GM23338 (cell line): ENCODE measurements around the gene ZMAT2. TPM values are rescaled to one million over a fixed set of nuclear protein-coding genes. Genes with fewer than 3 reads are reported as not detected.

Experiments used
- ATAC-seq: fragments of 200-7000 bp; cut with Tn5 transposase; 3 replicates; pipeline ENCODE4 v1.9.1; 2020
- DNase-seq: peaks from one replicate; pipeline ENCODE4 v3.0.0-alpha.2; 2015; ENCODE audit warnings: low spot score
- H2AFZ ChIP-seq: fragments of 200-600 bp; sonication (generic); 2 replicates; pipeline ENCODE4 v1.8.0; 2016; ENCODE audit warnings: antibody characterized with exemption, mild to moderate bottlenecking, moderate library complexity
- H3F3A ChIP-seq: fragments of 200-600 bp; sonication (generic); replicated peaks from 2 replicates; pipeline ENCODE4 v1.8.0; 2017; ENCODE audit warnings: antibody characterized with exemption, mixed run types, low read depth
- H3K27ac ChIP-seq: fragments of 200-600 bp; sonication (generic); 2 replicates; pipeline ENCODE4 v1.6.1; 2016; ENCODE audit warnings: low read depth
- H3K27me3 ChIP-seq: fragments of 200-600 bp; sonication (generic); 2 replicates; pipeline ENCODE4 v1.8.0; 2016; ENCODE audit warnings: mild to moderate bottlenecking, mixed run types, moderate library complexity; ENCODE audit not compliant: insufficient read depth
- H3K36me3 ChIP-seq: fragments of 200-600 bp; sonication (generic); 2 replicates; pipeline ENCODE4 v1.8.0; 2016; ENCODE audit warnings: mild to moderate bottlenecking; ENCODE audit not compliant: insufficient read depth
- H3K4me1 ChIP-seq: fragments of 200-600 bp; sonication (generic); 2 replicates; pipeline ENCODE4 v1.8.0; 2016; ENCODE audit warnings: mild to moderate bottlenecking, moderate library complexity; ENCODE audit not compliant: insufficient read depth
- H3K4me2 ChIP-seq: fragments of 200-600 bp; sonication (generic); 2 replicates; pipeline ENCODE4 v1.7.1; 2017; ENCODE audit warnings: mixed run types
- H3K4me3 ChIP-seq: fragments of 200-600 bp; sonication (generic); 2 replicates; pipeline ENCODE4 v1.6.1; 2016; ENCODE audit warnings: mixed run types
- H3K79me2 ChIP-seq: fragments of 200-600 bp; sonication (generic); replicated peaks from 2 replicates; pipeline ENCODE4 v1.8.0; 2017; ENCODE audit warnings: mild to moderate bottlenecking; ENCODE audit not compliant: insufficient read depth
- H3K9me2 ChIP-seq: fragments of 200-600 bp; sonication (generic); 2 replicates; pipeline ENCODE4 v1.8.0; 2017; ENCODE audit not compliant: insufficient read depth
- H4K20me1 ChIP-seq: fragments of 200-600 bp; sonication (generic); replicated peaks from 2 replicates; pipeline ENCODE4 v1.8.0; 2017; ENCODE audit warnings: mild to moderate bottlenecking; ENCODE audit not compliant: insufficient read depth
- H3K27ac Mint-ChIP-seq: 2 replicates; pipeline ENCODE4 v1.8.0; 2020; ENCODE audit warnings: inconsistent platforms, mild to moderate bottlenecking, moderate library complexity, mixed read lengths
- H3K27me3 Mint-ChIP-seq: 3 replicates; pipeline ENCODE4 v1.8.0; 2022; ENCODE audit warnings: low read depth, mild to moderate bottlenecking, moderate library complexity, mixed read lengths, inconsistent platforms; ENCODE audit not compliant: insufficient read depth, poor library complexity
- H3K36me3 Mint-ChIP-seq: 3 replicates; pipeline ENCODE4 v1.8.0; 2021; ENCODE audit warnings: low read depth, mild to moderate bottlenecking, inconsistent platforms, moderate library complexity, mixed read lengths
- H3K4me1 Mint-ChIP-seq: 3 replicates; pipeline ENCODE4 v1.8.0; 2020; ENCODE audit warnings: mild to moderate bottlenecking, inconsistent platforms, mixed read lengths
- H3K4me3 Mint-ChIP-seq: 3 replicates; pipeline ENCODE4 v1.8.0; 2021; ENCODE audit warnings: moderate library complexity, mild to moderate bottlenecking, inconsistent platforms, mixed read lengths
- H3K9me3 Mint-ChIP-seq: 3 replicates; pipeline ENCODE4 v1.8.0; 2020; ENCODE audit warnings: moderate library complexity, mild to moderate bottlenecking, inconsistent platforms, mixed read lengths
- EZH2 ChIP-seq: fragments of 200-600 bp; sonication (generic); IDR thresholded peaks from one replicate; pipeline ENCODE4 v1.8.0; 2017; ENCODE audit warnings: antibody characterized with exemption, mild to moderate bottlenecking, low read depth; ENCODE audit not compliant: unreplicated experiment
- POLR2AphosphoS5 ChIP-seq: IDR thresholded peaks from 2 replicates; pipeline ENCODE4 v1.6.1; 2016; ENCODE audit warnings: antibody characterized with exemption, low read depth
- STAT1 ChIP-seq: IDR thresholded peaks from one replicate; pipeline ENCODE4 v1.6.1; 2016; ENCODE audit warnings: antibody characterized with exemption; ENCODE audit not compliant: unreplicated experiment
- ZNF114 ChIP-seq: fragments of 250-450 bp; sonication (Bioruptor Pico); IDR thresholded peaks from 2 replicates; pipeline ENCODE4 v1.5.0; 2020; ENCODE audit warnings: mild to moderate bottlenecking, moderate library complexity
- polyA plus RNA-seq: library from polyadenylated mRNA; unstranded; fragments of >200 nt; fragmentation: Nextera tagmentation; extraction: Ambion mirVana; gene quantifications from 2 replicates; pipeline ENCODE4 v1.2.1, GENCODE V29; 2016
- total RNA-seq: library from RNA; depleted of rRNA; stranded (reverse); fragments of >200 nt; shearing (Covaris generic); gene quantifications from 2 replicates; pipeline ENCODE4 v1.2.3, GENCODE V29; 2014
- TF ChIP-seq, protein P1 (sequence below): fragments of 250-450 bp; sonication (Bioruptor Pico); IDR thresholded peaks from 2 replicates; pipeline ENCODE4 v1.5.0; 2020; ENCODE audit warnings: mild to moderate bottlenecking, moderate library complexity
- TF ChIP-seq, protein P2 (sequence below): IDR thresholded peaks from 2 replicates; pipeline ENCODE4 v1.6.1; 2016; ENCODE audit warnings: antibody characterized with exemption
- TF ChIP-seq, protein P3 (sequence below), 2 experiments: fragments of 200-600 bp in 1 of 2; sonication (generic) in 1 of 2; conservative IDR thresholded peaks; 2 replicates each; pipeline versions ENCODE4 v1.5.1 to v1.6.1; 2016 to 2017; ENCODE audit warnings: antibody characterized with exemption in 2 of 2, low read depth in 2 of 2, mild to moderate bottlenecking in 2 of 2, moderate library complexity in 1 of 2
- TF ChIP-seq, protein P4 (sequence below): IDR thresholded peaks from one replicate; pipeline ENCODE4 v1.6.1; 2018; ENCODE audit warnings: antibody characterized with exemption; ENCODE audit not compliant: unreplicated experiment

ZMAT2 gene
- total and polyA plus RNA-seq, 2 experiments from 2014 or later, result 26.4 to 50.6 TPM

DNA sequence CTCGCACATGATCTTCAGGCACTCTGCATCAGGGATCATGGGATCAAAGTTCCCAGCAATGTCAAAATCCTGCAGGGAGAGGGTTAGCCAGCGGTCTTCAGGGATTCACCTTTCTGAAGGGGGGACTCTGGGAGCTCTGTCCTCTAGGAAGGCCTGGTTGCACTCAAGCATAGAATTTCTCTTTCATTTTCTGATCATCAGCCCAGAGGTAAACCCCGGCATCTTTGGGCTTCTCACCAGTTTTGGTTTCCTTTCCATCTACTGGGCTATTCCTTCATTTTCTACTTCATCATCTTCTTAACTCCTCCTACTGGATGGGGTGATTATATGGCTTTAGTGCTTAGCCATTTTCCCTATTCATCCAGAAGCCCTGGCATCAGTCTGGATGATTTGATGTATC, 22.3 kb upstream of the ZMAT2 start (continued):
- TF ChIP-seq, protein P1, sequence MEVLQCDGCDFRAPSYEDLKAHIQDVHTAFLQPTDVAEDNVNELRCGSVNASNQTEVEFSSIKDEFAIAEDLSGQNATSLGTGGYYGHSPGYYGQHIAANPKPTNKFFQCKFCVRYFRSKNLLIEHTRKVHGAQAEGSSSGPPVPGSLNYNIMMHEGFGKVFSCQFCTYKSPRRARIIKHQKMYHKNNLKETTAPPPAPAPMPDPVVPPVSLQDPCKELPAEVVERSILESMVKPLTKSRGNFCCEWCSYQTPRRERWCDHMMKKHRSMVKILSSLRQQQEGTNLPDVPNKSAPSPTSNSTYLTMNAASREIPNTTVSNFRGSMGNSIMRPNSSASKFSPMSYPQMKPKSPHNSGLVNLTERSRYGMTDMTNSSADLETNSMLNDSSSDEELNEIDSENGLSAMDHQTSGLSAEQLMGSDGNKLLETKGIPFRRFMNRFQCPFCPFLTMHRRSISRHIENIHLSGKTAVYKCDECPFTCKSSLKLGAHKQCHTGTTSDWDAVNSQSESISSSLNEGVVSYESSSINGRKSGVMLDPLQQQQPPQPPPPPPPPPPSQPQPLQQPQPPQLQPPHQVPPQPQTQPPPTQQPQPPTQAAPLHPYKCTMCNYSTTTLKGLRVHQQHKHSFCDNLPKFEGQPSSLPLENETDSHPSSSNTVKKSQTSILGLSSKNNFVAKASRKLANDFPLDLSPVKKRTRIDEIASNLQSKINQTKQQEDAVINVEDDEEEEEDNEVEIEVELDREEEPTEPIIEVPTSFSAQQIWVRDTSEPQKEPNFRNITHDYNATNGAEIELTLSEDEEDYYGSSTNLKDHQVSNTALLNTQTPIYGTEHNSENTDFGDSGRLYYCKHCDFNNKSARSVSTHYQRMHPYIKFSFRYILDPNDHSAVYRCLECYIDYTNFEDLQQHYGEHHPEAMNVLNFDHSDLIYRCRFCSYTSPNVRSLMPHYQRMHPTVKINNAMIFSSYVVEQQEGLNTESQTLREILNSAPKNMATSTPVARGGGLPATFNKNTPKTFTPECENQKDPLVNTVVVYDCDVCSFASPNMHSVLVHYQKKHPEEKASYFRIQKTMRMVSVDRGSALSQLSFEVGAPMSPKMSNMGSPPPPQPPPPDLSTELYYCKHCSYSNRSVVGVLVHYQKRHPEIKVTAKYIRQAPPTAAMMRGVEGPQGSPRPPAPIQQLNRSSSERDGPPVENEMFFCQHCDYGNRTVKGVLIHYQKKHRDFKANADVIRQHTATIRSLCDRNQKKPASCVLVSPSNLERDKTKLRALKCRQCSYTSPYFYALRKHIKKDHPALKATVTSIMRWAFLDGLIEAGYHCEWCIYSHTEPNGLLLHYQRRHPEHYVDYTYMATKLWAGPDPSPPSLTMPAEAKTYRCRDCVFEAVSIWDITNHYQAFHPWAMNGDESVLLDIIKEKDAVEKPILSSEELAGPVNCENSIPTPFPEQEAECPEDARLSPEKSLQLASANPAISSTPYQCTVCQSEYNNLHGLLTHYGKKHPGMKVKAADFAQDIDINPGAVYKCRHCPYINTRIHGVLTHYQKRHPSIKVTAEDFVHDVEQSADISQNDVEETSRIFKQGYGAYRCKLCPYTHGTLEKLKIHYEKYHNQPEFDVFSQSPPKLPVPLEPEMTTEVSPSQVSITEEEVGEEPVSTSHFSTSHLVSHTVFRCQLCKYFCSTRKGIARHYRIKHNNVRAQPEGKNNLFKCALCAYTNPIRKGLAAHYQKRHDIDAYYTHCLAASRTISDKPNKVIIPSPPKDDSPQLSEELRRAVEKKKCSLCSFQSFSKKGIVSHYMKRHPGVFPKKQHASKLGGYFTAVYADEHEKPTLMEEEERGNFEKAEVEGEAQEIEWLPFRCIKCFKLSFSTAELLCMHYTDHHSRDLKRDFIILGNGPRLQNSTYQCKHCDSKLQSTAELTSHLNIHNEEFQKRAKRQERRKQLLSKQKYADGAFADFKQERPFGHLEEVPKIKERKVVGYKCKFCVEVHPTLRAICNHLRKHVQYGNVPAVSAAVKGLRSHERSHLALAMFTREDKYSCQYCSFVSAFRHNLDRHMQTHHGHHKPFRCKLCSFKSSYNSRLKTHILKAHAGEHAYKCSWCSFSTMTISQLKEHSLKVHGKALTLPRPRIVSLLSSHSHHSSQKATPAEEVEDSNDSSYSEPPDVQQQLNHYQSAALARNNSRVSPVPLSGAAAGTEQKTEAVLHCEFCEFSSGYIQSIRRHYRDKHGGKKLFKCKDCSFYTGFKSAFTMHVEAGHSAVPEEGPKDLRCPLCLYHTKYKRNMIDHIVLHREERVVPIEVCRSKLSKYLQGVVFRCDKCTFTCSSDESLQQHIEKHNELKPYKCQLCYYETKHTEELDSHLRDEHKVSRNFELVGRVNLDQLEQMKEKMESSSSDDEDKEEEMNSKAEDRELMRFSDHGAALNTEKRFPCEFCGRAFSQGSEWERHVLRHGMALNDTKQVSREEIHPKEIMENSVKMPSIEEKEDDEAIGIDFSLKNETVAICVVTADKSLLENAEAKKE (CRISPR knock-in tag), result no peak

DNA sequence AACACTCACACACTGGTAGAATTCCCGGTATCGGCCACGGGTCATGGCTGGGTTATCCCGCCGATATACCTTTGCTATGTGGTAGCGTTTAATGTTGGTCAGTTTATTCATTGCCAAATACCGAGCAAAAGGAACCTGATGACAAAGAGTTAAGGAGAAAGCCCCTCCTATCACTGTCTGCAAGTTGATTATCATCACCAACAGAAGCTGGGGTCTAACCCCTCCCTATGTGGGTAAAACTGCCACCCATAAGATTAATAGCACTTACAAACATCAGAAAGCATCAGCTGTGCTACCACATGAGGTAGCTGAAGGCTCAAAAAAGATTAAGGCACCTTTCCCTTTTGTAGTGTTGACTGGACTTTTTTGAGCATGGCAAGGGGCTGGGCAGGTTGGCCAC, 21.3 kb upstream of the ZMAT2 start:
- H3K4me1 Mint-ChIP-seq, result no peaks in the 10 kb centered on the region
- Histone ChIP-seq H3K4me3 (no peak overlapping the region), H3K4me2 (no peak overlapping the region), H3K36me3 (peaks cover 11% of the 10 kb centered on the region), H3K4me1 (no peaks in the 10 kb centered on the region), H3K27me3 (no peaks in the 10 kb centered on the region), H2AFZ (no peak overlapping the region), H3K27ac (no peak overlapping the region), H3K9me2 (no peaks in the 10 kb centered on the region), H4K20me1 (no peaks in the 10 kb centered on the region; the same call in 1 of the 2 replicates), H3K79me2 (no peaks in the 10 kb centered on the region), H3F3A (peaks cover 5% of the 10 kb centered on the region; the same call in 1 of the 2 replicates)
- DNase-seq, result no peak
- H3K36me3 Mint-ChIP-seq, result peaks cover 59% of the 10 kb centered on the region
- H3K27ac Mint-ChIP-seq, result no peak overlapping the region
- no peaks in the 10 kb centered on the region for H3K9me3 Mint-ChIP-seq
- H3K4me3 Mint-ChIP-seq, result no peak overlapping the region
- no peaks in the 10 kb centered on the region for H3K27me3 Mint-ChIP-seq
- ATAC-seq, result no peak
- TF ChIP-seq POLR2AphosphoS5 (no peak), STAT1 (no peak), EZH2 (no peak), ZNF114 (no peak)
- TF ChIP-seq, protein P2, sequence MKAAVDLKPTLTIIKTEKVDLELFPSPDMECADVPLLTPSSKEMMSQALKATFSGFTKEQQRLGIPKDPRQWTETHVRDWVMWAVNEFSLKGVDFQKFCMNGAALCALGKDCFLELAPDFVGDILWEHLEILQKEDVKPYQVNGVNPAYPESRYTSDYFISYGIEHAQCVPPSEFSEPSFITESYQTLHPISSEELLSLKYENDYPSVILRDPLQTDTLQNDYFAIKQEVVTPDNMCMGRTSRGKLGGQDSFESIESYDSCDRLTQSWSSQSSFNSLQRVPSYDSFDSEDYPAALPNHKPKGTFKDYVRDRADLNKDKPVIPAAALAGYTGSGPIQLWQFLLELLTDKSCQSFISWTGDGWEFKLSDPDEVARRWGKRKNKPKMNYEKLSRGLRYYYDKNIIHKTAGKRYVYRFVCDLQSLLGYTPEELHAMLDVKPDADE, result no peak
- TF ChIP-seq, protein P3, sequence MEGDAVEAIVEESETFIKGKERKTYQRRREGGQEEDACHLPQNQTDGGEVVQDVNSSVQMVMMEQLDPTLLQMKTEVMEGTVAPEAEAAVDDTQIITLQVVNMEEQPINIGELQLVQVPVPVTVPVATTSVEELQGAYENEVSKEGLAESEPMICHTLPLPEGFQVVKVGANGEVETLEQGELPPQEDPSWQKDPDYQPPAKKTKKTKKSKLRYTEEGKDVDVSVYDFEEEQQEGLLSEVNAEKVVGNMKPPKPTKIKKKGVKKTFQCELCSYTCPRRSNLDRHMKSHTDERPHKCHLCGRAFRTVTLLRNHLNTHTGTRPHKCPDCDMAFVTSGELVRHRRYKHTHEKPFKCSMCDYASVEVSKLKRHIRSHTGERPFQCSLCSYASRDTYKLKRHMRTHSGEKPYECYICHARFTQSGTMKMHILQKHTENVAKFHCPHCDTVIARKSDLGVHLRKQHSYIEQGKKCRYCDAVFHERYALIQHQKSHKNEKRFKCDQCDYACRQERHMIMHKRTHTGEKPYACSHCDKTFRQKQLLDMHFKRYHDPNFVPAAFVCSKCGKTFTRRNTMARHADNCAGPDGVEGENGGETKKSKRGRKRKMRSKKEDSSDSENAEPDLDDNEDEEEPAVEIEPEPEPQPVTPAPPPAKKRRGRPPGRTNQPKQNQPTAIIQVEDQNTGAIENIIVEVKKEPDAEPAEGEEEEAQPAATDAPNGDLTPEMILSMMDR (conservative IDR thresholded peaks at IDR 0.05; ENCODE audit: low read depth in 2 of 2), result no peak
- TF ChIP-seq, protein P4, sequence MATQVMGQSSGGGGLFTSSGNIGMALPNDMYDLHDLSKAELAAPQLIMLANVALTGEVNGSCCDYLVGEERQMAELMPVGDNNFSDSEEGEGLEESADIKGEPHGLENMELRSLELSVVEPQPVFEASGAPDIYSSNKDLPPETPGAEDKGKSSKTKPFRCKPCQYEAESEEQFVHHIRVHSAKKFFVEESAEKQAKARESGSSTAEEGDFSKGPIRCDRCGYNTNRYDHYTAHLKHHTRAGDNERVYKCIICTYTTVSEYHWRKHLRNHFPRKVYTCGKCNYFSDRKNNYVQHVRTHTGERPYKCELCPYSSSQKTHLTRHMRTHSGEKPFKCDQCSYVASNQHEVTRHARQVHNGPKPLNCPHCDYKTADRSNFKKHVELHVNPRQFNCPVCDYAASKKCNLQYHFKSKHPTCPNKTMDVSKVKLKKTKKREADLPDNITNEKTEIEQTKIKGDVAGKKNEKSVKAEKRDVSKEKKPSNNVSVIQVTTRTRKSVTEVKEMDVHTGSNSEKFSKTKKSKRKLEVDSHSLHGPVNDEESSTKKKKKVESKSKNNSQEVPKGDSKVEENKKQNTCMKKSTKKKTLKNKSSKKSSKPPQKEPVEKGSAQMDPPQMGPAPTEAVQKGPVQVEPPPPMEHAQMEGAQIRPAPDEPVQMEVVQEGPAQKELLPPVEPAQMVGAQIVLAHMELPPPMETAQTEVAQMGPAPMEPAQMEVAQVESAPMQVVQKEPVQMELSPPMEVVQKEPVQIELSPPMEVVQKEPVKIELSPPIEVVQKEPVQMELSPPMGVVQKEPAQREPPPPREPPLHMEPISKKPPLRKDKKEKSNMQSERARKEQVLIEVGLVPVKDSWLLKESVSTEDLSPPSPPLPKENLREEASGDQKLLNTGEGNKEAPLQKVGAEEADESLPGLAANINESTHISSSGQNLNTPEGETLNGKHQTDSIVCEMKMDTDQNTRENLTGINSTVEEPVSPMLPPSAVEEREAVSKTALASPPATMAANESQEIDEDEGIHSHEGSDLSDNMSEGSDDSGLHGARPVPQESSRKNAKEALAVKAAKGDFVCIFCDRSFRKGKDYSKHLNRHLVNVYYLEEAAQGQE, result no peak
